WTC11 (cell line): ENCODE data around the gene GPR75. TPM values are rescaled to one million over a fixed set of nuclear protein-coding genes. Genes with fewer than 3 reads are reported as not detected.

ENCODE experiments used
- ATAC-seq: fragments of 200-7000 bp; cut with Tn5 transposase; 2 replicates; pipeline ENCODE4 v1.10.0; 2021; ENCODE audit warnings: mild to moderate bottlenecking, moderate library complexity
- CTCF ChIA-PET: fragments of 300-600 bp; sonication (Branson Sonifier 250); formaldehyde crosslinking; loops from one replicate; lab custom pipeline; 2021; ENCODE audit warnings: antibody characterized with exemption; lab: Charles Lee
- POLR2A ChIA-PET: fragments of 350-600 bp; sonication (Branson Sonifier 250); formaldehyde crosslinking; loops from one replicate; lab custom pipeline; 2021; ENCODE audit warnings: antibody characterized with exemption; lab: Charles Lee
- DNase-seq: peaks from one replicate; pipeline ENCODE4 v3.0.0; 2021; ENCODE audit warnings: low spot score
- H3K27ac Mint-ChIP-seq: 2 replicates; pipeline ENCODE4 v1.8.0; 2021; ENCODE audit warnings: mixed read lengths
- H3K27me3 Mint-ChIP-seq: 2 replicates; pipeline ENCODE4 v1.8.0; 2021; ENCODE audit warnings: low read depth, mild to moderate bottlenecking, moderate library complexity, mixed read lengths
- H3K36me3 Mint-ChIP-seq: 2 replicates; pipeline ENCODE4 v1.8.0; 2021; ENCODE audit warnings: mixed read lengths
- H3K4me1 Mint-ChIP-seq: 2 replicates; pipeline ENCODE4 v1.8.0; 2022; ENCODE audit warnings: mixed read lengths
- H3K4me3 Mint-ChIP-seq: 2 replicates; pipeline ENCODE4 v1.8.0; 2021; ENCODE audit warnings: mild to moderate bottlenecking, moderate library complexity, mixed read lengths
- H3K9me3 Mint-ChIP-seq: 2 replicates; pipeline ENCODE4 v1.8.0; 2021; ENCODE audit warnings: mixed read lengths
- CBFB ChIP-seq: sonication (generic); formaldehyde crosslinking; IDR thresholded peaks from 2 replicates; pipeline ENCODE4 v1.8.1; 2022; ENCODE audit warnings: mild to moderate bottlenecking, low read depth, missing genetic modification reagents
- KAT7 ChIP-seq: sonication (generic); formaldehyde crosslinking; IDR thresholded peaks from 2 replicates; pipeline ENCODE4 v1.8.1; 2023; ENCODE audit warnings: missing genetic modification reagents, mild to moderate bottlenecking, borderline replicate concordance
- NFYB ChIP-seq: sonication (generic); formaldehyde crosslinking; conservative IDR thresholded peaks from 2 replicates; pipeline ENCODE4 v1.8.0; 2022; ENCODE audit warnings: low read depth, missing genetic modification reagents
- SMAD3 ChIP-seq: sonication (generic); formaldehyde crosslinking; IDR thresholded peaks from 2 replicates; pipeline ENCODE4 v1.8.0; 2022; ENCODE audit warnings: missing genetic modification reagents, mild to moderate bottlenecking, borderline replicate concordance
- ZNF138 ChIP-seq: sonication (generic); formaldehyde crosslinking; conservative IDR thresholded peaks from 2 replicates; pipeline ENCODE4 v1.8.1; 2022; ENCODE audit warnings: mild to moderate bottlenecking, moderate library complexity, missing genetic modification reagents
- ZNF263 ChIP-seq: sonication (generic); formaldehyde crosslinking; IDR thresholded peaks from 2 replicates; pipeline ENCODE4 v1.8.1; 2022; ENCODE audit warnings: low read depth, mild to moderate bottlenecking, moderate library complexity, missing genetic modification reagents
- ZNF396 ChIP-seq: fragments of 250-450 bp; sonication (Bioruptor Pico); IDR thresholded peaks from 2 replicates; pipeline ENCODE4 v1.8.0; 2021; ENCODE audit warnings: mild to moderate bottlenecking, moderate library complexity, borderline replicate concordance
- ZNF423 ChIP-seq: fragments of 250-450 bp; sonication (Bioruptor Pico); IDR thresholded peaks from 2 replicates; pipeline ENCODE4 v2.1.2; 2022; ENCODE audit warnings: mild to moderate bottlenecking, moderate library complexity
- total RNA-seq: library from RNA; stranded (reverse); gene quantifications from 3 replicates; pipeline ENCODE4 v1.2.3, GENCODE V29; 2021
- TF ChIP-seq, protein P1 (sequence below): sonication (generic); formaldehyde crosslinking; conservative IDR thresholded peaks from 2 replicates; pipeline ENCODE4 v1.8.1; 2023; ENCODE audit warnings: mild to moderate bottlenecking, low read depth, missing genetic modification reagents, moderate library complexity
- TF ChIP-seq, protein P2 (sequence below): sonication (generic); formaldehyde crosslinking; IDR thresholded peaks from 2 replicates; pipeline ENCODE4 v1.8.0; 2022; ENCODE audit warnings: mild to moderate bottlenecking, missing genetic modification reagents
- TF ChIP-seq, protein P3 (sequence below): fragments of 250-450 bp; sonication (Bioruptor Pico); IDR thresholded peaks from 2 replicates; pipeline ENCODE4 v1.8.0; 2021; ENCODE audit warnings: mild to moderate bottlenecking
- TF ChIP-seq, protein P4 (sequence below): fragments of 250-450 bp; sonication (Bioruptor Pico); IDR thresholded peaks from 2 replicates; pipeline ENCODE4 v1.9.0; 2021; ENCODE audit warnings: mild to moderate bottlenecking, borderline replicate concordance
- TF ChIP-seq, protein P5 (sequence below): sonication (generic); formaldehyde crosslinking; IDR thresholded peaks from 2 replicates; pipeline ENCODE4 v1.8.1; 2022; ENCODE audit warnings: low read depth, mild to moderate bottlenecking, moderate library complexity, missing genetic modification reagents, borderline replicate concordance
- TF ChIP-seq, protein P6 (sequence below): sonication (generic); formaldehyde crosslinking; IDR thresholded peaks from 2 replicates; pipeline ENCODE4 v1.8.0; 2022; ENCODE audit warnings: mild to moderate bottlenecking, missing genetic modification reagents
- TF ChIP-seq, protein P7 (sequence below): fragments of 250-450 bp; sonication (Bioruptor Pico); IDR thresholded peaks from 2 replicates; pipeline ENCODE4 v1.9.0; 2021; ENCODE audit warnings: mild to moderate bottlenecking

The GPR75 gene
- total RNA-seq, 1 experiment from 2014 or later = 2.2 TPM

DNA sequence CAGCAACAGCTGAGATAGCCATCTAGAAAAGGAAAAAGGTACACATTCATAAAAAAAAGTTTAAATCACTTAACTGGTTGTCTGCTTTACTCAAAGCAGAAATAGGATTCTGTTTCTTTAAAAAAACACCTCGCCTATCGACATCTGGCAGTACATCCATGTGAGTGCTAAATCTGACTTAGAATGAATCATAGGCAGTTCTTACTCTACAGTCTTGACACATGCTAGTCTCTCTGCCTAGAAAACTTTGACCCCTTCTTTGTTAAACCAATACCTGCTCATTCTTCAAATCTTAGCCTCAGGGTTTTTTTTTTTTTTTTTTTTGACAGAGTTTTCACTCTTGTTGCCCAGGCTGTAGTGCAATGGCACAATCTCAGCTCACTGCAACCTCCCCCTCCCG, 37.1 kb upstream of the GPR75 start:
- Mint-ChIP-seq H3K4me3 (no peak overlapping the region), H3K27me3 (no peaks in the 10 kb centered on the region), H3K4me1 (no peaks in the 10 kb centered on the region), H3K27ac (no peak overlapping the region), H3K36me3 (peaks cover 72% of the 10 kb centered on the region), H3K9me3 (no peaks in the 10 kb centered on the region)
- CTCF ChIA-PET = no interaction called here
- no peak for ATAC-seq
- TF ChIP-seq CBFB (CRISPR knock-in tag) (no peak), ZNF263 (CRISPR knock-in tag) (no peak), ZNF138 (CRISPR knock-in tag) (no peak)
- TF ChIP-seq, protein P1, sequence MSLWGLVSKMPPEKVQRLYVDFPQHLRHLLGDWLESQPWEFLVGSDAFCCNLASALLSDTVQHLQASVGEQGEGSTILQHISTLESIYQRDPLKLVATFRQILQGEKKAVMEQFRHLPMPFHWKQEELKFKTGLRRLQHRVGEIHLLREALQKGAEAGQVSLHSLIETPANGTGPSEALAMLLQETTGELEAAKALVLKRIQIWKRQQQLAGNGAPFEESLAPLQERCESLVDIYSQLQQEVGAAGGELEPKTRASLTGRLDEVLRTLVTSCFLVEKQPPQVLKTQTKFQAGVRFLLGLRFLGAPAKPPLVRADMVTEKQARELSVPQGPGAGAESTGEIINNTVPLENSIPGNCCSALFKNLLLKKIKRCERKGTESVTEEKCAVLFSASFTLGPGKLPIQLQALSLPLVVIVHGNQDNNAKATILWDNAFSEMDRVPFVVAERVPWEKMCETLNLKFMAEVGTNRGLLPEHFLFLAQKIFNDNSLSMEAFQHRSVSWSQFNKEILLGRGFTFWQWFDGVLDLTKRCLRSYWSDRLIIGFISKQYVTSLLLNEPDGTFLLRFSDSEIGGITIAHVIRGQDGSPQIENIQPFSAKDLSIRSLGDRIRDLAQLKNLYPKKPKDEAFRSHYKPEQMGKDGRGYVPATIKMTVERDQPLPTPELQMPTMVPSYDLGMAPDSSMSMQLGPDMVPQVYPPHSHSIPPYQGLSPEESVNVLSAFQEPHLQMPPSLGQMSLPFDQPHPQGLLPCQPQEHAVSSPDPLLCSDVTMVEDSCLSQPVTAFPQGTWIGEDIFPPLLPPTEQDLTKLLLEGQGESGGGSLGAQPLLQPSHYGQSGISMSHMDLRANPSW = no peak
- TF ChIP-seq, protein P2, sequence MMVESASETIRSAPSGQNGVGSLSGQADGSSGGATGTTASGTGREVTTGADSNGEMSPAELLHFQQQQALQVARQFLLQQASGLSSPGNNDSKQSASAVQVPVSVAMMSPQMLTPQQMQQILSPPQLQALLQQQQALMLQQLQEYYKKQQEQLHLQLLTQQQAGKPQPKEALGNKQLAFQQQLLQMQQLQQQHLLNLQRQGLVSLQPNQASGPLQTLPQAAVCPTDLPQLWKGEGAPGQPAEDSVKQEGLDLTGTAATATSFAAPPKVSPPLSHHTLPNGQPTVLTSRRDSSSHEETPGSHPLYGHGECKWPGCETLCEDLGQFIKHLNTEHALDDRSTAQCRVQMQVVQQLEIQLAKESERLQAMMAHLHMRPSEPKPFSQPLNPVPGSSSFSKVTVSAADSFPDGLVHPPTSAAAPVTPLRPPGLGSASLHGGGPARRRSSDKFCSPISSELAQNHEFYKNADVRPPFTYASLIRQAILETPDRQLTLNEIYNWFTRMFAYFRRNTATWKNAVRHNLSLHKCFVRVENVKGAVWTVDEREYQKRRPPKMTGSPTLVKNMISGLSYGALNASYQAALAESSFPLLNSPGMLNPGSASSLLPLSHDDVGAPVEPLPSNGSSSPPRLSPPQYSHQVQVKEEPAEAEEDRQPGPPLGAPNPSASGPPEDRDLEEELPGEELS (CRISPR knock-in tag) = no peak
- DNase-seq = no peak
- POLR2A ChIA-PET = no interaction called here

DNA sequence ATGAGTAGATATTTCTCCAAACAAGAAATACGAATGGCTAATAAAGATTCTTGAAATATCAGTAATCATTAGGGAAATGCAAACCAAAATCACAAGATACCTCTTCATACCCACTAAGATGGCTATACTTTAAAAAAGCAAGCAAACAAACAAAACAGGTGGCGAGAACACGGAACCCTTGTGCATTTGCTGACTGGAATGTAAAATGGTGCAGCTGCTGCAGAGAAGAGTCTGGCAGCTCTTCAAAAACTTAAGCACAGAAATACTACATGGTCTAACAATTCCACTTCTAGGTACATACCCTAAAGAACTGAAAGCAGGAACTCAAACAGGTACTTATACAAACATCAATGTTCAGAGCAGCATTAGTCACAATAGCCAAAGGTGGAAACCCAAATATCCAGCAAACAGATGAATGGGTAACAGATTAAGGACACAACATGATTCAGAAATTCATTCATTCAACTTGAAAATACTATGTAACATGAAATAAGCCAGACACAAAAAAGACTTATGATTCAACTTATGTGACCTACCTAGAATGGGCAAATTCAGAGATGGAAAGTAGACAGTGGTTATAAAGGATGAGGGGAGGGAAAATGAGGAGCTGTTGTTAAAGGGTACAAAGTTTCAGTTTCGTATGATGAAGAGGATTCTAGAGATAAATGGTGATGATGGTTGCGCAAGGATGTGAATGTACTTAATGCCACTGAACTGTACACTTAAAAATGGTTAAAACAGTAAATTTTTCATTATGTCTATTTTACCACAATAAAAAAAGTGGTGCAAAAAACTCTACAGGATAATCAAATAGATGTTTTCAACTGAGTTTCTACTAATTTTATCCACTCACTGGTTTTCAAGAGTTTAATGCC, 26.9 kb upstream of the GPR75 start:
- CTCF ChIA-PET = no interaction called here
- Mint-ChIP-seq H3K27ac (no peak overlapping the region), H3K4me3 (no peak overlapping the region), H3K9me3 (no peaks in the 10 kb centered on the region), H3K36me3 (peaks cover 82% of the 10 kb centered on the region), H3K4me1 (no peaks in the 10 kb centered on the region), H3K27me3 (no peaks in the 10 kb centered on the region)
- DNase-seq (no peak), ATAC-seq (no peak)
- POLR2A ChIA-PET = no interaction called here
- TF ChIP-seq, protein P3, sequence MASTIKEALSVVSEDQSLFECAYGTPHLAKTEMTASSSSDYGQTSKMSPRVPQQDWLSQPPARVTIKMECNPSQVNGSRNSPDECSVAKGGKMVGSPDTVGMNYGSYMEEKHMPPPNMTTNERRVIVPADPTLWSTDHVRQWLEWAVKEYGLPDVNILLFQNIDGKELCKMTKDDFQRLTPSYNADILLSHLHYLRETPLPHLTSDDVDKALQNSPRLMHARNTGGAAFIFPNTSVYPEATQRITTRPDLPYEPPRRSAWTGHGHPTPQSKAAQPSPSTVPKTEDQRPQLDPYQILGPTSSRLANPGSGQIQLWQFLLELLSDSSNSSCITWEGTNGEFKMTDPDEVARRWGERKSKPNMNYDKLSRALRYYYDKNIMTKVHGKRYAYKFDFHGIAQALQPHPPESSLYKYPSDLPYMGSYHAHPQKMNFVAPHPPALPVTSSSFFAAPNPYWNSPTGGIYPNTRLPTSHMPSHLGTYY (CRISPR knock-in tag) = no peak
- TF ChIP-seq NFYB (no peak), KAT7 (no peak), ZNF396 (CRISPR knock-in tag) (no peak), ZNF423 (CRISPR knock-in tag) (no peak), SMAD3 (CRISPR knock-in tag) (no peak)
- TF ChIP-seq, protein P4, sequence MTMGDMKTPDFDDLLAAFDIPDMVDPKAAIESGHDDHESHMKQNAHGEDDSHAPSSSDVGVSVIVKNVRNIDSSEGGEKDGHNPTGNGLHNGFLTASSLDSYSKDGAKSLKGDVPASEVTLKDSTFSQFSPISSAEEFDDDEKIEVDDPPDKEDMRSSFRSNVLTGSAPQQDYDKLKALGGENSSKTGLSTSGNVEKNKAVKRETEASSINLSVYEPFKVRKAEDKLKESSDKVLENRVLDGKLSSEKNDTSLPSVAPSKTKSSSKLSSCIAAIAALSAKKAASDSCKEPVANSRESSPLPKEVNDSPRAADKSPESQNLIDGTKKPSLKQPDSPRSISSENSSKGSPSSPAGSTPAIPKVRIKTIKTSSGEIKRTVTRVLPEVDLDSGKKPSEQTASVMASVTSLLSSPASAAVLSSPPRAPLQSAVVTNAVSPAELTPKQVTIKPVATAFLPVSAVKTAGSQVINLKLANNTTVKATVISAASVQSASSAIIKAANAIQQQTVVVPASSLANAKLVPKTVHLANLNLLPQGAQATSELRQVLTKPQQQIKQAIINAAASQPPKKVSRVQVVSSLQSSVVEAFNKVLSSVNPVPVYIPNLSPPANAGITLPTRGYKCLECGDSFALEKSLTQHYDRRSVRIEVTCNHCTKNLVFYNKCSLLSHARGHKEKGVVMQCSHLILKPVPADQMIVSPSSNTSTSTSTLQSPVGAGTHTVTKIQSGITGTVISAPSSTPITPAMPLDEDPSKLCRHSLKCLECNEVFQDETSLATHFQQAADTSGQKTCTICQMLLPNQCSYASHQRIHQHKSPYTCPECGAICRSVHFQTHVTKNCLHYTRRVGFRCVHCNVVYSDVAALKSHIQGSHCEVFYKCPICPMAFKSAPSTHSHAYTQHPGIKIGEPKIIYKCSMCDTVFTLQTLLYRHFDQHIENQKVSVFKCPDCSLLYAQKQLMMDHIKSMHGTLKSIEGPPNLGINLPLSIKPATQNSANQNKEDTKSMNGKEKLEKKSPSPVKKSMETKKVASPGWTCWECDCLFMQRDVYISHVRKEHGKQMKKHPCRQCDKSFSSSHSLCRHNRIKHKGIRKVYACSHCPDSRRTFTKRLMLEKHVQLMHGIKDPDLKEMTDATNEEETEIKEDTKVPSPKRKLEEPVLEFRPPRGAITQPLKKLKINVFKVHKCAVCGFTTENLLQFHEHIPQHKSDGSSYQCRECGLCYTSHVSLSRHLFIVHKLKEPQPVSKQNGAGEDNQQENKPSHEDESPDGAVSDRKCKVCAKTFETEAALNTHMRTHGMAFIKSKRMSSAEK (CRISPR knock-in tag) = no peak
- TF ChIP-seq, protein P5, sequence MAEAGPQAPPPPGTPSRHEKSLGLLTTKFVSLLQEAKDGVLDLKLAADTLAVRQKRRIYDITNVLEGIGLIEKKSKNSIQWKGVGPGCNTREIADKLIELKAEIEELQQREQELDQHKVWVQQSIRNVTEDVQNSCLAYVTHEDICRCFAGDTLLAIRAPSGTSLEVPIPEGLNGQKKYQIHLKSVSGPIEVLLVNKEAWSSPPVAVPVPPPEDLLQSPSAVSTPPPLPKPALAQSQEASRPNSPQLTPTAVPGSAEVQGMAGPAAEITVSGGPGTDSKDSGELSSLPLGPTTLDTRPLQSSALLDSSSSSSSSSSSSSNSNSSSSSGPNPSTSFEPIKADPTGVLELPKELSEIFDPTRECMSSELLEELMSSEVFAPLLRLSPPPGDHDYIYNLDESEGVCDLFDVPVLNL (CRISPR knock-in tag) = no peak
- TF ChIP-seq, protein P6, sequence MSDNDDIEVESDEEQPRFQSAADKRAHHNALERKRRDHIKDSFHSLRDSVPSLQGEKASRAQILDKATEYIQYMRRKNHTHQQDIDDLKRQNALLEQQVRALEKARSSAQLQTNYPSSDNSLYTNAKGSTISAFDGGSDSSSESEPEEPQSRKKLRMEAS (CRISPR knock-in tag) = no peak
- TF ChIP-seq, protein P7, sequence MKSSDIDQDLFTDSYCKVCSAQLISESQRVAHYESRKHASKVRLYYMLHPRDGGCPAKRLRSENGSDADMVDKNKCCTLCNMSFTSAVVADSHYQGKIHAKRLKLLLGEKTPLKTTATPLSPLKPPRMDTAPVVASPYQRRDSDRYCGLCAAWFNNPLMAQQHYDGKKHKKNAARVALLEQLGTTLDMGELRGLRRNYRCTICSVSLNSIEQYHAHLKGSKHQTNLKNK (CRISPR knock-in tag) = no peak
